Keratinocyte (primary cell): ENCODE measurements around the gene RP9. TPM values are rescaled to one million over a fixed set of nuclear protein-coding genes. Genes with fewer than 3 reads are reported as not detected.

ENCODE experiments used
- DNase-seq: peaks from one replicate; pipeline ENCODE4 v3.0.0-alpha.2; 2011; ENCODE audit warnings: low read depth, missing footprints, low spot score
- FAIRE-seq: peaks from 2 replicates; lab custom pipeline; 2011; peaks lifted over from hg19 to GRCh38; lab: Jason Lieb, UNC
- H2AFZ ChIP-seq: 2 replicates; pipeline ENCODE4 v1.6.0; 2012; ENCODE audit warnings: low read length, control low read depth, inconsistent platforms; ENCODE audit not compliant: control insufficient read depth
- H3K27ac ChIP-seq: 2 replicates; pipeline ENCODE4 v1.5.1; 2011; ENCODE audit warnings: low read length; ENCODE audit not compliant: control insufficient read depth, insufficient read depth
- H3K27me3 ChIP-seq: 3 replicates; pipeline ENCODE4 v1.6.0; 2011; ENCODE audit warnings: low read length; ENCODE audit not compliant: control insufficient read depth, insufficient read depth; ENCODE audit errors: extremely low read depth
- H3K36me3 ChIP-seq, 2 experiments: 2 replicates in 1 of 2; 3 replicates in 1 of 2; pipeline ENCODE4 v1.5.1; 2011; ENCODE audit warnings: low read length in 2 of 2, mild to moderate bottlenecking in 1 of 2; ENCODE audit not compliant: control insufficient read depth in 2 of 2, insufficient read depth in 2 of 2; ENCODE audit errors: extremely low read depth in 1 of 2
- H3K4me1 ChIP-seq: 3 replicates; pipeline ENCODE4 v1.5.1; 2011; ENCODE audit warnings: low read length; ENCODE audit not compliant: control insufficient read depth, insufficient read depth; ENCODE audit errors: extremely low read depth
- H3K4me2 ChIP-seq: 3 replicates; pipeline ENCODE4 v1.6.0; 2011; ENCODE audit warnings: low read depth, low read length; ENCODE audit not compliant: control insufficient read depth, insufficient read depth; ENCODE audit errors: extremely low read depth
- H3K4me3 ChIP-seq, 3 experiments: fragments of 200-600 bp in 1 of 3; sonication (generic) in 1 of 3; 2 replicates in 2 of 3; 3 replicates in 1 of 3; pipeline ENCODE4 v1.5.1; 2011 to 2016; ENCODE audit warnings: low read length in 3 of 3, mild to moderate bottlenecking in 3 of 3, control low read depth in 2 of 3, inconsistent platforms in 1 of 3, low read depth in 1 of 3, mixed read lengths in 1 of 3, mixed run types in 1 of 3, moderate library complexity in 1 of 3; ENCODE audit not compliant: control insufficient read depth in 2 of 3, insufficient read depth in 2 of 3; ENCODE audit errors: extremely low read depth in 1 of 3
- H3K79me2 ChIP-seq: 2 replicates; pipeline ENCODE4 v1.6.0; 2012; ENCODE audit warnings: low read length; ENCODE audit not compliant: control insufficient read depth, insufficient read depth
- H3K9ac ChIP-seq: 3 replicates; pipeline ENCODE4 v1.6.0; 2011; ENCODE audit warnings: low read length; ENCODE audit not compliant: control insufficient read depth, insufficient read depth; ENCODE audit errors: extremely low read depth
- H3K9me1 ChIP-seq: 3 replicates; pipeline ENCODE4 v1.6.0; 2011; ENCODE audit warnings: low read length; ENCODE audit not compliant: control insufficient read depth, insufficient read depth; ENCODE audit errors: extremely low read depth
- H3K9me3 ChIP-seq: 2 replicates; pipeline ENCODE4 v1.5.1; 2012; ENCODE audit warnings: low read depth, low read length; ENCODE audit not compliant: control insufficient read depth
- H4K20me1 ChIP-seq: 3 replicates; pipeline ENCODE4 v1.6.0; 2011; ENCODE audit warnings: low read length; ENCODE audit not compliant: control insufficient read depth, insufficient read depth; ENCODE audit errors: extremely low read depth
- CTCF ChIP-seq, 3 experiments: IDR thresholded peaks in 1 of 3; conservative IDR thresholded peaks in 1 of 3; optimal IDR thresholded peaks in 1 of 3; 2 replicates in 2 of 3; 3 replicates in 1 of 3; pipeline versions ENCODE3 to v1.5.1; 2011; ENCODE audit warnings: low read length in 3 of 3, mild to moderate bottlenecking in 3 of 3, moderate library complexity in 2 of 3, control low read depth in 1 of 3, inconsistent platforms in 1 of 3; ENCODE audit not compliant: insufficient read depth in 2 of 3; ENCODE audit errors: extremely low read depth in 1 of 3
- EZH2 ChIP-seq: IDR thresholded peaks from one replicate; pipeline ENCODE4 v1.6.1; 2012; ENCODE audit warnings: inconsistent platforms, mild to moderate bottlenecking, low read length, moderate library complexity
- dilution Hi-C: fragments of 300-500 bp; cut with MboI; formaldehyde crosslinking; loops from one replicate; pipeline ENCODE4 v1.7.0; 2020; ENCODE audit warnings: low sequenced_read_pairs; ENCODE audit not compliant: extremely low pct_ligation_motif_present
- polyA plus RNA-seq, 5 experiments: library from polyadenylated mRNA; depleted of rRNA in 3 of 5; stranded (reverse) in 3 of 5; stranded (forward) in 1 of 5; unstranded in 1 of 5; fragments of >200 nt; gene quantifications; 1 replicate in 1 of 5; 2 replicates in 3 of 5; 3 replicates in 1 of 5; pipeline versions ENCODE4 v1.2.1 to v1.2.3, GENCODE V29; 2011 to 2012; ENCODE audit warnings: missing spikeins in 2 of 5, low read depth in 1 of 5, low replicate concordance in 1 of 5

The RP9 gene
- polyA plus RNA-seq, 1 donor (not counting 4 experiments of a cell fraction or from before 2014, with no cell fraction given): 17.4 TPM

- peak overlapping the region; percentile 63 to 92 (median 88) for H3K4me3 ChIP-seq
- no peaks in the 10 kb centered on the region for H3K9me1 ChIP-seq
- no peak for FAIRE-seq
- H3K4me1 ChIP-seq: peaks cover 12% of the 10 kb centered on the region
- H4K20me1 ChIP-seq: no peaks in the 10 kb centered on the region
- no peaks in the 10 kb centered on the region for H3K36me3 ChIP-seq
- H2AFZ ChIP-seq: peak overlapping the region; percentile 76
- DNase-seq: no peak
- H3K4me2 ChIP-seq: peak overlapping the region; percentile 97
- peak overlapping the region; percentile 71 for H3K27ac ChIP-seq
- H3K27me3 ChIP-seq: no peaks in the 10 kb centered on the region
- dilution Hi-C loops: no loop called here
- TF ChIP-seq EZH2: no peak
- peak in 1 of 3 experiments; percentile 8 for TF ChIP-seq CTCF (optimal IDR thresholded peaks at IDR 0.05 in 1 of 3, IDR thresholded peaks at IDR 0.05 in 1 of 3, conservative IDR thresholded peaks at IDR 0.05 in 1 of 3; ENCODE audit: extremely low read depth in 1 of 3, insufficient read depth in 2 of 3, low read length in 3 of 3)
- peaks cover 52% of the 10 kb centered on the region for H3K79me2 ChIP-seq
- no peaks in the 10 kb centered on the region for H3K9me3 ChIP-seq
- peak overlapping the region; percentile 84 for H3K9ac ChIP-seq
Observed at GRCh38 chr7:33108554-33109004, 625 bp downstream of the RP9 start.

GRCh38 chr7:33107136-33108066, 1.8 kb downstream of the RP9 start:
- peaks cover 12% of the 10 kb centered on the region for H3K4me1 ChIP-seq
- no peak overlapping the region for H2AFZ ChIP-seq
- no peak for TF ChIP-seq EZH2
- peak; percentile 22 to 58 (median 25) for TF ChIP-seq CTCF (optimal IDR thresholded peaks at IDR 0.05 in 1 of 3, IDR thresholded peaks at IDR 0.05 in 1 of 3, conservative IDR thresholded peaks at IDR 0.05 in 1 of 3; ENCODE audit: extremely low read depth in 1 of 3, insufficient read depth in 2 of 3, low read length in 3 of 3)
- FAIRE-seq (peak; percentile 51), DNase-seq (no peak)
- H3K27ac ChIP-seq: peak overlapping the region; percentile 71
- H3K4me3 ChIP-seq: peak overlapping the region in 2 of 3 experiments; percentile 88 to 92
- H3K9me3 ChIP-seq: no peaks in the 10 kb centered on the region
- H3K9me1 ChIP-seq: no peaks in the 10 kb centered on the region
- peak overlapping the region; percentile 84 for H3K9ac ChIP-seq
- H3K36me3 ChIP-seq: peaks cover 3 to 9% of the 10 kb centered on the region in 2 experiments
- dilution Hi-C loops: no loop called here
- peaks cover 62% of the 10 kb centered on the region for H3K79me2 ChIP-seq
- peak overlapping the region; percentile 97 for H3K4me2 ChIP-seq
- H4K20me1 ChIP-seq: no peaks in the 10 kb centered on the region
- H3K27me3 ChIP-seq: no peaks in the 10 kb centered on the region
